ENCODE data around the gene HMSD. TPM values are rescaled to one million over a fixed set of nuclear protein-coding genes. Genes with fewer than 3 reads are reported as not detected.

The HMSD gene
- total and polyA plus RNA-seq, 2 donors (not counting 3 experiments of a cell fraction or from before 2014, with no cell fraction given) = 0.08 TPM; not detected in 1

DNA sequence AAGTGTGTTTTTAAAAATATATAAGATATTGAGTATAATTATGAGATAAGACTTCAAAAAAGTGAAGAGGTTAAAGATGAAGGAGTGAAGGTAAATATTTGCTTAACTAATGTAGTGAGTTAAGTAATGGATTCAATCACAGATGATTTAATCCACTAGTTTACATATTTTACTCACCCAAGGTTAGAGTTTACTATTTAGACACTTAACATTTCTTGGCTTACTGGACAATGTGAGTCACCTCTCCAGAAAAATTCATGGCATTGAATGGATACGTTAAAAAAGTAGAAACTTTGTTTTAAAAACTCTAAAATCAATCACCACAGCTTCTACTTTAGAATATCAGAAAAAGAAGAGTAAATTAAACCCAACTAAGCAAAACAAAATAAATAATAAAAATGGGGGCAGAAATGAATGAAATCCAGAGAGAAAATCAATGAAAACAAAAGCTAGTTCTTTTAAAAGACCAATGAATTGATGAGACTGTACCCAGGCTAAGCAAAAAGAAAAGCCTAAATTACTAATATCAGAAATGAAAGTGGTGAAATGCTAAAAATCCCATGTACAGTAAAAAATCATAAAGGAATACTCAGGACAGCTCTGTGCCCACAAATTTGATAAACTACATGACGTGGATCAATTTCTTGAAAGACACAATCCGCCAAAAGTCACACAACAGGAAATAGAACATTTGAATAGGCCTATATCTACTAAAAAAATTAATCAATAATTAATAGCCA is 1.9 kb upstream of the HMSD start:
- peaks cover 5% of the 10 kb centered on the region for H3K4me1 ChIP-seq (ENCODE audit: control insufficient read depth, extremely low read depth, insufficient read depth, low read length)
- H3K9me1 ChIP-seq (replicated peaks; ENCODE audit: control insufficient read depth, extremely low read depth, insufficient read depth, low read length) = no peaks in the 10 kb centered on the region
- ChIA-PET POLR2A (no interaction called here), CTCF (interaction anchor here (0.9 kb wide), 1 partner anchor 11 kb away, joined by 3 read pairs; no protein-coding TSS in a partner anchor)
- no peaks in the 10 kb centered on the region for H3K36me3 ChIP-seq (ENCODE audit: control insufficient read depth in 2 of 2, extremely low read depth in 1 of 2, insufficient read depth in 2 of 2, low read length in 2 of 2)
- H3K4me3 ChIP-seq (replicated peaks in 1 of 3; ENCODE audit: insufficient read depth in 1 of 3, low read depth in 1 of 3, low read length in 3 of 3) = no peak overlapping the region
- BruUV-seq (replicated peaks) = no TSS peak
- FAIRE-seq (no peak), DNase-seq (ENCODE audit: low read depth, low spot score) (no peak)
- H3K79me2 ChIP-seq (ENCODE audit: control insufficient read depth, insufficient read depth, low read length) = no peaks in the 10 kb centered on the region
- no peak overlapping the region for H3K9ac ChIP-seq (replicated peaks; ENCODE audit: extremely low read depth, insufficient read depth, low read length)
- intact Hi-C loops (cut with micrococcal nuclease) (no loop called here), dilution Hi-C loops (cut with MboI; ENCODE audit: extremely low pct_ligation_motif_present, low sequenced_read_pairs) (no loop called here)
- H2AFZ ChIP-seq (ENCODE audit: low read depth, low read length) = no peak overlapping the region
- no peak for TF ChIP-seq MAX (IDR thresholded peaks at IDR 0.05; ENCODE audit: insufficient read depth, insufficient read length)
- H3K9me3 ChIP-seq (replicated peaks; ENCODE audit: control insufficient read depth, insufficient read depth, low read length) = no peaks in the 10 kb centered on the region
- no peak overlapping the region for H3K4me2 ChIP-seq (ENCODE audit: insufficient read depth, low read length)
- peaks cover 3 to 13% of the 10 kb centered on the region in 2 experiments for H3K27me3 ChIP-seq (ENCODE audit: control insufficient read depth in 2 of 2, insufficient read depth in 2 of 2, low read length in 2 of 2)
- no peaks in the 10 kb centered on the region for H4K20me1 ChIP-seq (replicated peaks; ENCODE audit: control insufficient read depth, extremely low read depth, insufficient read depth, low read length)
- H3K27ac ChIP-seq (ENCODE audit: insufficient read depth, low read depth, low read length) = no peak overlapping the region

DNA sequence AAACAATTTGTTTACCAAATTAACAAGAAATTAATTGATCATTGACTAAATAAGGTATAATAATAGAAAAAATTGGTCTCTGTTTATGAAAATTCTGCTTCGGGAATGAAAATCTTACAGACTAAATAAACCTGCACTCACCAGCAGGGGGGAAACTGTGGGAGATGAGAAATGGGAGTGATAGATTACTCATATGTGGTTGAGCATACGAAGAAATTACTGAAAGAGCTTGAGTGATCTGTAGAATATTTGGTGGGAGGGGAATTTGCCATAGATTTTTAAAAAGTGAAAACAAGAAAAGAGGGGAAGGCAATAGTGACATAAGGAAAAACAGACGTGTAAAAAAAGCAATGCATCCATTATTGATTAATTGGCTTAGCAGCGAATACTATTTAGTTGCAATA is 2.2 kb downstream of the HMSD start:
- Histone ChIP-seq H2AFZ (ENCODE audit: low read depth, low read length) (no peak overlapping the region), H3K9ac (replicated peaks; ENCODE audit: extremely low read depth, insufficient read depth, low read length) (no peak overlapping the region), H3K9me3 (replicated peaks; ENCODE audit: control insufficient read depth, insufficient read depth, low read length) (no peaks in the 10 kb centered on the region), H3K9me1 (replicated peaks; ENCODE audit: control insufficient read depth, extremely low read depth, insufficient read depth, low read length) (no peaks in the 10 kb centered on the region), H3K79me2 (ENCODE audit: control insufficient read depth, insufficient read depth, low read length) (no peaks in the 10 kb centered on the region), H3K27me3 (ENCODE audit: control insufficient read depth in 2 of 2, insufficient read depth in 2 of 2, low read length in 2 of 2) (peaks cover 4 to 8% of the 10 kb centered on the region in 2 experiments), H3K4me3 (replicated peaks in 1 of 3; ENCODE audit: insufficient read depth in 1 of 3, low read depth in 1 of 3, low read length in 3 of 3) (no peak overlapping the region), H3K4me1 (ENCODE audit: control insufficient read depth, extremely low read depth, insufficient read depth, low read length) (peaks cover 5% of the 10 kb centered on the region), H3K36me3 (ENCODE audit: control insufficient read depth in 2 of 2, extremely low read depth in 1 of 2, insufficient read depth in 2 of 2, low read length in 2 of 2) (no peaks in the 10 kb centered on the region), H3K27ac (ENCODE audit: insufficient read depth, low read depth, low read length) (no peak overlapping the region), H4K20me1 (replicated peaks; ENCODE audit: control insufficient read depth, extremely low read depth, insufficient read depth, low read length) (no peaks in the 10 kb centered on the region), H3K4me2 (ENCODE audit: insufficient read depth, low read length) (no peak overlapping the region)
- DNase-seq (ENCODE audit: low read depth, low spot score) = no peak
- BruUV-seq (replicated peaks) = no TSS peak
- dilution Hi-C loops (cut with MboI; ENCODE audit: extremely low pct_ligation_motif_present, low sequenced_read_pairs) (no loop called here), intact Hi-C loops (cut with micrococcal nuclease) (no loop called here)
- CTCF ChIA-PET = interaction anchor here (1.3 to 1.8 kb wide), 4 partner anchors 11 to 440 kb away, joined by 3 to 9 read pairs (median 4); no protein-coding TSS in a partner anchor
- FAIRE-seq = no peak
- POLR2A ChIA-PET = no interaction called here
- no peak for TF ChIP-seq GATA2 (IDR thresholded peaks at IDR 0.05; ENCODE audit: insufficient read depth, insufficient read length, low read depth, low read length)
- TF ChIP-seq MAX (IDR thresholded peaks at IDR 0.05; ENCODE audit: insufficient read depth, insufficient read length) = no peak
- TF ChIP-seq JUN (IDR thresholded peaks at IDR 0.05; ENCODE audit: borderline replicate concordance, insufficient read depth, insufficient read length, low read depth) = no peak
- no peak for TF ChIP-seq EZH2 (IDR thresholded peaks at IDR 0.05; ENCODE audit: borderline replicate concordance, low read depth, low read length, severe bottlenecking)
- TF ChIP-seq CTCF (IDR thresholded peaks at IDR 0.05; ENCODE audit: extremely low read depth in 1 of 2, insufficient read depth in 1 of 2, low read depth in 1 of 2, low read length in 2 of 2) = no peak
- no peak for TF ChIP-seq FOS (IDR thresholded peaks at IDR 0.05; ENCODE audit: borderline replicate concordance, insufficient read depth, low read length)
- TF ChIP-seq POLR2AphosphoS5 (IDR thresholded peaks at IDR 0.05; ENCODE audit: insufficient read depth, low read depth, low read length) = no peak
- TF ChIP-seq MYC (IDR thresholded peaks at IDR 0.05; ENCODE audit: low read depth, low read length) = no peak
- no peak for TF ChIP-seq POLR2A (IDR thresholded peaks at IDR 0.05; ENCODE audit: low read depth, low read length)
